Measurements from ENCODE around the gene HNRNPF.

GRCh38 chr10:43347997-43348396, 61.0 kb downstream of the HNRNPF start:
- TF ChIP-seq CTCF (conservative IDR thresholded peaks at IDR 0.05; ENCODE audit: low read length) (no peak), EZH2phosphoT487 (IDR thresholded peaks at IDR 0.05; ENCODE audit: borderline replicate concordance, low read depth, low read length) (no peak)
